ENCODE measurements around the gene EXTL1. TPM values are rescaled to one million over a fixed set of nuclear protein-coding genes. Genes with fewer than 3 reads are reported as not detected.

Gene EXTL1
- total and polyA plus RNA-seq, 2 donors (not counting 3 experiments of a cell fraction or from before 2014, with no cell fraction given), result not detected

DNA sequence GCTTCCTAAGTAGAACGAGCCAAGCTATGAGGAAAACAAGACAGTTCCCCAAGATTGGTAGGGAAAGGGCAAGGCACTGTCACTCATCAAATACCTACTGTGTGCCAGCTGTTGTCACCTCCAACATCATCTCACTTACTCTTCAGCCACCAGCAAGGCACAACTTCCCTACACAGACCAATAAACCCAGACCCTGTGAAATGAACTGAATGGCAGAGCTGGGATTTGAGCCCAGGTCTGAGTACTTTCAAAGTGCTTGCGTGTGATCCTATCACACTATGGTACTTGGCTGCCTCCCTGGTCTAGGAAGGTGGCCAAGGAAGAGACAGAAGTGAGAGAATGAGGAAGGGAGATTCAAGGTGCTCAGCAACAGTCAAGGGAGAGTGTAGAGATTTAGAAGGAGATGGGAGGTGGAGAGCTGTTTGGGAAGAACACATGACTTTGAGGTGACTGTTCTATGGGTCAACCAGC, 62.6 kb downstream of the EXTL1 start:
- DNase-seq (ENCODE audit: low read depth, low spot score) (no peak), FAIRE-seq (no peak)
- no peak overlapping the region for H3K27ac ChIP-seq (ENCODE audit: insufficient read depth, low read depth, low read length)
- H2AFZ ChIP-seq (ENCODE audit: low read depth, low read length), result no peak overlapping the region
- no peaks in the 10 kb centered on the region for H3K36me3 ChIP-seq (ENCODE audit: control insufficient read depth in 2 of 2, extremely low read depth in 1 of 2, insufficient read depth in 2 of 2, low read length in 2 of 2)
- no TSS peak for BruUV-seq (replicated peaks)
- no peaks in the 10 kb centered on the region for H3K9me1 ChIP-seq (replicated peaks; ENCODE audit: control insufficient read depth, extremely low read depth, insufficient read depth, low read length)
- TF ChIP-seq EZH2 (IDR thresholded peaks at IDR 0.05; ENCODE audit: borderline replicate concordance, low read depth, low read length, severe bottlenecking) (no peak), MYC (IDR thresholded peaks at IDR 0.05; ENCODE audit: low read depth, low read length) (no peak), GATA2 (IDR thresholded peaks at IDR 0.05; ENCODE audit: insufficient read depth, insufficient read length, low read depth, low read length) (no peak), JUN (IDR thresholded peaks at IDR 0.05; ENCODE audit: borderline replicate concordance, insufficient read depth, insufficient read length, low read depth) (no peak), POLR2A (IDR thresholded peaks at IDR 0.05; ENCODE audit: low read depth, low read length) (no peak)
- H3K27me3 ChIP-seq (ENCODE audit: control insufficient read depth in 2 of 2, insufficient read depth in 2 of 2, low read length in 2 of 2), result peaks cover 0 to 4% of the 10 kb centered on the region in 2 experiments
- no peak overlapping the region for H3K9ac ChIP-seq (replicated peaks; ENCODE audit: extremely low read depth, insufficient read depth, low read length)
- no peaks in the 10 kb centered on the region for H3K79me2 ChIP-seq (ENCODE audit: control insufficient read depth, insufficient read depth, low read length)
- H3K4me2 ChIP-seq (ENCODE audit: insufficient read depth, low read length), result no peak overlapping the region
- no peaks in the 10 kb centered on the region for H3K9me3 ChIP-seq (replicated peaks; ENCODE audit: control insufficient read depth, insufficient read depth, low read length)
- POLR2A ChIA-PET, result no interaction called here
- intact Hi-C loops (cut with micrococcal nuclease) (no loop called here), dilution Hi-C loops (cut with MboI; ENCODE audit: extremely low pct_ligation_motif_present, low sequenced_read_pairs) (no loop called here)
- CTCF ChIA-PET, result interaction anchor here (0.8 to 1.9 kb wide), 2 partner anchors 21 to 61 kb away, joined by 3 to 7 read pairs; no protein-coding TSS in a partner anchor
- no peaks in the 10 kb centered on the region for H4K20me1 ChIP-seq (replicated peaks; ENCODE audit: control insufficient read depth, extremely low read depth, insufficient read depth, low read length)
- H3K4me1 ChIP-seq (ENCODE audit: control insufficient read depth, extremely low read depth, insufficient read depth, low read length), result no peaks in the 10 kb centered on the region
- H3K4me3 ChIP-seq (replicated peaks in 1 of 3; ENCODE audit: insufficient read depth in 1 of 3, low read depth in 1 of 3, low read length in 3 of 3), result no peak overlapping the region

DNA sequence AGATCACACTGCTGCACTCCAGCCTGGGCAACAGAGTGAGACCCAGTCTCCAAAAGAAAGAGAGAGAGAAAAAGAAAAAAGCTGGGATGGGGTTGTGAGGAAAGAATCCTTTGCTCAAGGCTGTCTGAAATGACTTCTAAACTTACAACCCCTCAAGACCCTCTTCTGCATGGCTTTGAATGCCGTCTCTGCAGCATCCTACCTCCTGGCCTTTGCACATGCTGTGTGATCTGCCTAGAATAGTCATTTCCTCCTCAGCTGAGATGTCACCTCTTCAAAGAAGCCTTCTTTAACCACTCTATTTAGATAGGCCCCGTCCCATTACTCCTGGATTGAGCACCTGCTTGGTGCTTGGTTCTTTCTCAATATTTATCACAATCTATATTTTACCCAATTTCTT, 63.3 kb downstream of the EXTL1 start:
- no TSS peak for BruUV-seq (replicated peaks)
- H3K9me1 ChIP-seq (replicated peaks; ENCODE audit: control insufficient read depth, extremely low read depth, insufficient read depth, low read length), result no peaks in the 10 kb centered on the region
- H3K27me3 ChIP-seq (ENCODE audit: control insufficient read depth in 2 of 2, insufficient read depth in 2 of 2, low read length in 2 of 2), result peaks cover 0 to 4% of the 10 kb centered on the region in 2 experiments
- H3K4me3 ChIP-seq (replicated peaks in 1 of 3; ENCODE audit: insufficient read depth in 1 of 3, low read depth in 1 of 3, low read length in 3 of 3), result no peak overlapping the region
- ChIA-PET POLR2A (no interaction called here), CTCF (interaction anchor here (1.4 kb wide), 1 partner anchor 20 kb away, joined by 3 read pairs; no protein-coding TSS in a partner anchor)
- H3K4me2 ChIP-seq (ENCODE audit: insufficient read depth, low read length), result no peak overlapping the region
- intact Hi-C loops (cut with micrococcal nuclease) (no loop called here), dilution Hi-C loops (cut with MboI; ENCODE audit: extremely low pct_ligation_motif_present, low sequenced_read_pairs) (no loop called here)
- no peak for DNase-seq (ENCODE audit: low read depth, low spot score)
- H4K20me1 ChIP-seq (replicated peaks; ENCODE audit: control insufficient read depth, extremely low read depth, insufficient read depth, low read length), result no peaks in the 10 kb centered on the region
- H3K9ac ChIP-seq (replicated peaks; ENCODE audit: extremely low read depth, insufficient read depth, low read length), result no peak overlapping the region
- no peak overlapping the region for H2AFZ ChIP-seq (ENCODE audit: low read depth, low read length)
- no peaks in the 10 kb centered on the region for H3K36me3 ChIP-seq (ENCODE audit: control insufficient read depth in 2 of 2, extremely low read depth in 1 of 2, insufficient read depth in 2 of 2, low read length in 2 of 2)
- no peaks in the 10 kb centered on the region for H3K79me2 ChIP-seq (ENCODE audit: control insufficient read depth, insufficient read depth, low read length)
- FAIRE-seq, result no peak
- no peaks in the 10 kb centered on the region for H3K9me3 ChIP-seq (replicated peaks; ENCODE audit: control insufficient read depth, insufficient read depth, low read length)
- no peak overlapping the region for H3K27ac ChIP-seq (ENCODE audit: insufficient read depth, low read depth, low read length)
- no peak for TF ChIP-seq MYC (IDR thresholded peaks at IDR 0.05; ENCODE audit: low read depth, low read length)
- no peak for TF ChIP-seq FOS (IDR thresholded peaks at IDR 0.05; ENCODE audit: borderline replicate concordance, insufficient read depth, low read length)
- no peak for TF ChIP-seq JUN (IDR thresholded peaks at IDR 0.05; ENCODE audit: borderline replicate concordance, insufficient read depth, insufficient read length, low read depth)
- TF ChIP-seq POLR2A (IDR thresholded peaks at IDR 0.05; ENCODE audit: low read depth, low read length), result no peak
- TF ChIP-seq, protein P1, sequence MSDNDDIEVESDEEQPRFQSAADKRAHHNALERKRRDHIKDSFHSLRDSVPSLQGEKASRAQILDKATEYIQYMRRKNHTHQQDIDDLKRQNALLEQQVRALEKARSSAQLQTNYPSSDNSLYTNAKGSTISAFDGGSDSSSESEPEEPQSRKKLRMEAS (IDR thresholded peaks at IDR 0.05; ENCODE audit: insufficient read depth, insufficient read length), result no peak
- TF ChIP-seq, protein P2, sequence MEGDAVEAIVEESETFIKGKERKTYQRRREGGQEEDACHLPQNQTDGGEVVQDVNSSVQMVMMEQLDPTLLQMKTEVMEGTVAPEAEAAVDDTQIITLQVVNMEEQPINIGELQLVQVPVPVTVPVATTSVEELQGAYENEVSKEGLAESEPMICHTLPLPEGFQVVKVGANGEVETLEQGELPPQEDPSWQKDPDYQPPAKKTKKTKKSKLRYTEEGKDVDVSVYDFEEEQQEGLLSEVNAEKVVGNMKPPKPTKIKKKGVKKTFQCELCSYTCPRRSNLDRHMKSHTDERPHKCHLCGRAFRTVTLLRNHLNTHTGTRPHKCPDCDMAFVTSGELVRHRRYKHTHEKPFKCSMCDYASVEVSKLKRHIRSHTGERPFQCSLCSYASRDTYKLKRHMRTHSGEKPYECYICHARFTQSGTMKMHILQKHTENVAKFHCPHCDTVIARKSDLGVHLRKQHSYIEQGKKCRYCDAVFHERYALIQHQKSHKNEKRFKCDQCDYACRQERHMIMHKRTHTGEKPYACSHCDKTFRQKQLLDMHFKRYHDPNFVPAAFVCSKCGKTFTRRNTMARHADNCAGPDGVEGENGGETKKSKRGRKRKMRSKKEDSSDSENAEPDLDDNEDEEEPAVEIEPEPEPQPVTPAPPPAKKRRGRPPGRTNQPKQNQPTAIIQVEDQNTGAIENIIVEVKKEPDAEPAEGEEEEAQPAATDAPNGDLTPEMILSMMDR (IDR thresholded peaks at IDR 0.05; ENCODE audit: extremely low read depth in 1 of 2, insufficient read depth in 1 of 2, low read depth in 1 of 2, low read length in 2 of 2), result no peak
- no peak for TF ChIP-seq EZH2 (IDR thresholded peaks at IDR 0.05; ENCODE audit: borderline replicate concordance, low read depth, low read length, severe bottlenecking)
- TF ChIP-seq GATA2 (IDR thresholded peaks at IDR 0.05; ENCODE audit: insufficient read depth, insufficient read length, low read depth, low read length), result no peak
- no peak for TF ChIP-seq POLR2AphosphoS5 (IDR thresholded peaks at IDR 0.05; ENCODE audit: insufficient read depth, low read depth, low read length)
- no peaks in the 10 kb centered on the region for H3K4me1 ChIP-seq (ENCODE audit: control insufficient read depth, extremely low read depth, insufficient read depth, low read length)
